WTC11 (cell line): ENCODE data around the gene PRAMEF6.
"Not testable (repeated sequence)": the region's sequence is repeated elsewhere in the genome, so short reads cannot be mapped to it uniquely, and the experiment has no call there.

ENCODE experiments used
- KAT7 ChIP-seq: sonication (generic); formaldehyde crosslinking; IDR thresholded peaks from 2 replicates; pipeline ENCODE4 v1.8.1; 2023; ENCODE audit warnings: missing genetic modification reagents, mild to moderate bottlenecking, borderline replicate concordance
- TF ChIP-seq, protein P1 (sequence below): sonication (generic); formaldehyde crosslinking; IDR thresholded peaks from 2 replicates; pipeline ENCODE4 v1.8.0; 2022; ENCODE audit warnings: mild to moderate bottlenecking, missing genetic modification reagents
- TF ChIP-seq, protein P2 (sequence below): fragments of 200-600 bp; IDR thresholded peaks from 2 replicates; pipeline ENCODE4 v1.8.0; 2022; ENCODE audit warnings: antibody characterized with exemption

DNA sequence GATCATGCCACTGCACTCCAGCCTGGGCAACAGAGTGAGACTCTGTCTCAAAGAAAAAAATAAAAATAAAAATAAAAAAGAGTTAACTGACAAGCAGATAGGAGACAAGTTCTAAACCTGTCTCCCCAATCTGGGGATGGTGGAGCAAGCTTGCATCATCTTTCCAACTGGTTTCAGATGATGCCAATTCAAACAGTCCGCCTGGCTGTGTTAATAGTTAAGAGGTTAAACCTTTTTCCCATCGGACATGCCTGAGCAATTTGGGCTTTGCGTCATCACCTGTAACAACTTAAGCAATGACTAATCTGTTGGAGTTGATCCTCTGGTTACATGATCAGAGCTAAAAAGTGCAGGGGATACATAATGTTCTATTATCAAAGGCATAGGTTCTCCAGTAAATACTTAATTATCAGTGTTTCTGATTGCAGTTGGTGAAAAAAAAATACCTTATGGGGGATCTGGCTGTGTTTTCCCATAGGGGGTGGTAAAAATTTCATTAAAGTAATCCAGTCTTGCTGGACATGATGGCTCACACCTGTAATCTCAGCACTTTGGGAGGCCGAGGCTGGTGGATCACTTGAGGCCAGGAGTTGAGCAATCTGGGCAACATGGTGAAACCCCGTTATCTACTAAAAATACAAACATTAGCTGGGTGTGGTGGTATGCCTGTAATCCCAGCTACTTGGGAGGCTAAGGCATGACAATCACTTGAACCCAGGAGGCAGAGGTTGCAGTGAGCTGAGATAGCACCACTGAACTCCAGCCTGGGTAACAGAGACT lies 43.4 kb downstream of the PRAMEF6 start:
- TF ChIP-seq, protein P1, sequence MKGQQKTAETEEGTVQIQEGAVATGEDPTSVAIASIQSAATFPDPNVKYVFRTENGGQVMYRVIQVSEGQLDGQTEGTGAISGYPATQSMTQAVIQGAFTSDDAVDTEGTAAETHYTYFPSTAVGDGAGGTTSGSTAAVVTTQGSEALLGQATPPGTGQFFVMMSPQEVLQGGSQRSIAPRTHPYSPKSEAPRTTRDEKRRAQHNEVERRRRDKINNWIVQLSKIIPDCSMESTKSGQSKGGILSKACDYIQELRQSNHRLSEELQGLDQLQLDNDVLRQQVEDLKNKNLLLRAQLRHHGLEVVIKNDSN (CRISPR knock-in tag), result not testable (repeated sequence)
- TF ChIP-seq KAT7 (CRISPR knock-in tag), result not testable (repeated sequence)
- TF ChIP-seq, protein P2, sequence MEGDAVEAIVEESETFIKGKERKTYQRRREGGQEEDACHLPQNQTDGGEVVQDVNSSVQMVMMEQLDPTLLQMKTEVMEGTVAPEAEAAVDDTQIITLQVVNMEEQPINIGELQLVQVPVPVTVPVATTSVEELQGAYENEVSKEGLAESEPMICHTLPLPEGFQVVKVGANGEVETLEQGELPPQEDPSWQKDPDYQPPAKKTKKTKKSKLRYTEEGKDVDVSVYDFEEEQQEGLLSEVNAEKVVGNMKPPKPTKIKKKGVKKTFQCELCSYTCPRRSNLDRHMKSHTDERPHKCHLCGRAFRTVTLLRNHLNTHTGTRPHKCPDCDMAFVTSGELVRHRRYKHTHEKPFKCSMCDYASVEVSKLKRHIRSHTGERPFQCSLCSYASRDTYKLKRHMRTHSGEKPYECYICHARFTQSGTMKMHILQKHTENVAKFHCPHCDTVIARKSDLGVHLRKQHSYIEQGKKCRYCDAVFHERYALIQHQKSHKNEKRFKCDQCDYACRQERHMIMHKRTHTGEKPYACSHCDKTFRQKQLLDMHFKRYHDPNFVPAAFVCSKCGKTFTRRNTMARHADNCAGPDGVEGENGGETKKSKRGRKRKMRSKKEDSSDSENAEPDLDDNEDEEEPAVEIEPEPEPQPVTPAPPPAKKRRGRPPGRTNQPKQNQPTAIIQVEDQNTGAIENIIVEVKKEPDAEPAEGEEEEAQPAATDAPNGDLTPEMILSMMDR, result not testable (repeated sequence)
